GM12872 (cell line): ENCODE results near the gene MCCC1.

Experiments used
- CTCF ChIP-seq: IDR thresholded peaks from 3 replicates; pipeline ENCODE4 v1.5.1; 2011; ENCODE audit warnings: low read depth, mild to moderate bottlenecking, low read length, moderate library complexity; ENCODE audit not compliant: insufficient read depth

Gene MCCC1

GRCh38 chr3:183080628-183081027 is 18.7 kb downstream of the MCCC1 start:
- TF ChIP-seq CTCF = no peak

GRCh38 chr3:183074881-183075280 is 24.4 kb downstream of the MCCC1 start:
- TF ChIP-seq CTCF = no peak

GRCh38 chr3:183074261-183074660 is 25.0 kb downstream of the MCCC1 start:
- no peak for TF ChIP-seq CTCF

- TF ChIP-seq CTCF = no peak
Measured at GRCh38 chr3:183073839-183074238, 25.5 kb downstream of the MCCC1 start.

- no peak for TF ChIP-seq CTCF
Measured at GRCh38 chr3:183070892-183071291, 28.4 kb downstream of the MCCC1 start.

- no peak for TF ChIP-seq CTCF
Measured at GRCh38 chr3:183069086-183069485, 30.2 kb downstream of the MCCC1 start.

GRCh38 chr3:183064475-183064874 is 34.8 kb downstream of the MCCC1 start:
- no peak for TF ChIP-seq CTCF
